Skin of body (tissue), 2 donors: ENCODE measurements around the gene AMIGO2. TPM values are rescaled to one million over a fixed set of nuclear protein-coding genes. Genes with fewer than 3 reads are reported as not detected.
A peak's percentile ranks its signal among the peaks of the same experiment; 100 is the strongest.
"Not testable (repeated sequence)": the region's sequence is repeated elsewhere in the genome, so short reads cannot be mapped to it uniquely, and the experiment has no call there.

Experiments
- DNase-seq: peaks from one replicate; lab custom pipeline; 2025; lab: John Stamatoyannopoulos, UW
- total RNA-seq: library from RNA; depleted of rRNA; stranded (reverse); fragments of >200 nt; gene quantifications from one replicate; pipeline ENCODE4 v1.2.3, GENCODE V29; 2014

The AMIGO2 gene
- total RNA-seq, 1 donor from 2014 or later = 7.8 TPM

DNA sequence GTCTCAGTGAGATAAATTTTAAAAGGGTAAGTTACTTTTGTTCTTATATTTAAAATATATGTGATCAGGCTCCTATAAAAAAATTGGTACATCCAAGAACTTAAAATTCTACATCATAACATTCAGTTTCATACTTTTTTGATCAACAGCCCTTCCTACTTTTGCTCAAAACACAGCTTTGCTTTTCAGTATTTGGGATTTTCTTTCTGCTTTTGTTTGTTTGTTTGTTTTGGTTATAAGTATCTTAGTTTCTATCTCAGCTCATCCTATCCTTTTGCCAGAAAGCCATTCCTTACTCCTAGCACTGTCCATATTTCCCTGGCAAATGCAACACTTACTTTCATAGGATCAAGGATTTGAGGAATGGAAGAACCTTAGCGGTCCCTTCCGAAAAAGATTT is 5.0 kb downstream of the AMIGO2 start:
- no peak for DNase-seq

DNA sequence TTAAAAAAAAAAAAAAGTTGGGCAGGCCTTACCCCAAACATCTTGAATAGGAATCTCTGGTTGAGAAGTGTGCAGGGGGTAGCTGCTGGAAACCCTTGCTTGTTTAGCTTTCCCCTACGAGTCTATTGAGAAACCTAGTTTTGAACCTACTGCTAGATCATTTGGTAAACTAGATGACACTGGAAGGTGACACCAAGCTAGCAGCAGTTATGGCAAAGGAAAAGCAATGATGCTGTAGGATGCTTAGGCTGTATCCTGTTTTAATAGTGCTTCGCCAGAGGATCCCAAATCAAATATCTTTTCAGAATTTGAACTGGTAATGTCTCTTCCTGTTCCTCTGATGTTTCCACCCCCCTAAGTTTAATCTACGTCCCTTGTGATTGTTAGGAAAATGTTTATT is 5.8 kb downstream of the AMIGO2 start:
- no peak for DNase-seq

DNA sequence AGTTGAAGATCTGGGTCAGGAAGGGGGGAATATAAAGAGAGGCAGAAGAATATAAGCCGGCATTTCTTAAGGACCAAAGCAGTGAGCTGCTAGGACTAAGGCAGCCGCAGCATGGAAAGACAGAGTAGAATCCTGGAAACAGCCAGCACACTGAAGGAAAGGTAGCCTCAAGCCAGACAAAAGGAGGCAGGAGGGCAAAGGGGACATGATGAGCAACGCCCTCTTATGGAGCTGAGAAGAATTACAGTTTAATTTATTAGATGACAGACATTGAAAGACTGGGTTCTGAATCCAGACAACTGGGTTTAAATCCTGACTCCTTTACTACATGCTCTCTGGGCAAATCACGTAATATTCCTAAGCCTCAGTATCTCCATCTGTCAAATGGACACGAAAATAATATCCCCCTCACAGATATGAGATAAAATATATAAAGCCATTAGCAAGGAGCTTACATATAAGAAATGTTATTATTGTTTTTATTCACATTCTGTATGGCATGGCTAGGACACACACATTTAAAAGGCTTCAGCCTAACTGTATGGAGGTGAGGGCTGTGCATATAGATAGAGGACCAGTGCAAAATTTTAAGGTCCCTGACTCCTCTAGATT is 8.4 kb downstream of the AMIGO2 start:
- DNase-seq = no peak

DNA sequence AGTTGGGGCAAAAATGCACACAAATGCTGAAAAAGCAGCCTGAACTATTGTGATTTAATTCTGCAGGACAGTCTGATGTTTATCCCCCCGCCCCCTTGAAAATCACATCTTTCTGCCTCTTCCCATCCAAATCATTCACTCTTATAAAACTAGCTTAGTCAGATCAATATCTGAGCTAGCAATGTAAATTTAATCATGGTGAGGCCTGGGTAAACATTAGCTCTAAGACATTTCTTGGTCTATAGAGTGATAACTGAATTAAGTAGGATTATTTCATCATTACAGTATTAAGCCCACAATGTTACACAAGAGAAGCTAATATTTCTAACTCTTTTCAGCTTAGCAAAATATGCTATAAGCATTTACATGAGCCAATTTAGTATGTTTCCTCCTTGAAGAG is 9.4 kb downstream of the AMIGO2 start:
- no peak for DNase-seq

DNA sequence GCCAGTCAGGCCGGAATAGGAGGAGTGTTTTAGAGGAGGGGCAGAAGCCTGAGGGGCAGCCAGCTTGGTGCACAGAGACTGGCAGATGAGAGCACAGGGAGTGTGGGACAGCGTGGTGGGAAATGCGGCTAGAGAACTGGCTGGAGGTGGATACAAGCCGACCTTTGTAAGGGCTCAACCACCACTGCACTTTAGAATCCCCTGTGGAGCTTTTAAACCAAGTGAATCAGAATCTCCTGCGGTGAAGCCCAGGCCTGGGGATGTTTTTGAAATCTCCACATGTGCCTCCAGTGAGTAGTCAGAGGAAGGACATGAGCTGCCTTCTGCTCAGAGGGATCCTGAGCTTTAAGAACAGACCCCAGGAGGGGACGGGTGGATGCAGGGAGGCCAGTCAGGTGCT is 11.2 kb downstream of the AMIGO2 start:
- no peak for DNase-seq

DNA sequence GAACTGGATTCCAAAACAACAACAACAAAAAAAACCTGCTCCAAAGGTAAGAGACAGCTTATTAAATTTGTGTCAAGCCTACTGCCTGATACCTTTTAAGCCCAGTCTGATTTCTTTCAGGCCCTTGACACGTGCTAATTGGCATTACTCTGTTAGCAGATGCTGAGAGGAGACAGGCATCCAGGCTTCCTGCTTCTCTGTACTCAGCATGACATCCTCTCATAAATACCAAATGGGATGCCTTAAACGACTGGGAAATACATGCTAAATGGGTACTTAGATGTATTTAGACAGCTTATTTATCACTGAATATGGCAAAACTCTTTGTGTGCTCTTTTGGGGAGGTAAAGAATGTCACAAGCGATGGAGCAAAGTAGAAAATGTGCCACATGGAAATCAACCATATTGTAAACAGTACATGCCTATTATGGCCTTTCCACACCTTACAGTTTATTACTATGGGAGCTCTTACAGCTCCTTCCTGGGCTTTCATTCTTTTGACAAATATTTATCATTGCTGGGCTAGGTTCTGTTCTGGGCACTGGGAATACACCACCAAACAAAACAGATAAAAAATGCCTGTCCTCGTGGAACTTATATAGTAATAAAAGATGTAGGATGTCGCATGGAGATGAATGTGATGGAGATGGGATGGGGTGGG is 11.9 kb downstream of the AMIGO2 start:
- DNase-seq = no peak

DNA sequence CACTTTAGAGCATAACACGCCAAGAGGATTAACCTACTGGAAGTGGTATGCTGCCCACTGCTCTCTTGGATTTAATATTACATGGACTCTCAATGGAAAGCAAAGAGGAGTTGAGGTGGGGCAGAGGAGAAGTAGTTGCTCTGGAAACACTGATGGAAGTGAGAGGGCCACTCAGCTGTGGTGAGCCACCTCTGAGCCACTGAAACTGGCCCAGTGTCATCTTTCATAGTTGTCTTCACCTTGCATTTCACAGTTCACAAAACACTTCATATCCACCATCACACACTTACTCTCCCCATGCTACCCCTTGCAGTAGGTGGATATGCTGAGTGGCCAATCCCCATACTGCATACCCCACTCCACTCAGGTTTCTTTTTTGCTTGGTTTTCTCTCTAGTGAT is 12.6 kb downstream of the AMIGO2 start:
- no peak for DNase-seq

DNA sequence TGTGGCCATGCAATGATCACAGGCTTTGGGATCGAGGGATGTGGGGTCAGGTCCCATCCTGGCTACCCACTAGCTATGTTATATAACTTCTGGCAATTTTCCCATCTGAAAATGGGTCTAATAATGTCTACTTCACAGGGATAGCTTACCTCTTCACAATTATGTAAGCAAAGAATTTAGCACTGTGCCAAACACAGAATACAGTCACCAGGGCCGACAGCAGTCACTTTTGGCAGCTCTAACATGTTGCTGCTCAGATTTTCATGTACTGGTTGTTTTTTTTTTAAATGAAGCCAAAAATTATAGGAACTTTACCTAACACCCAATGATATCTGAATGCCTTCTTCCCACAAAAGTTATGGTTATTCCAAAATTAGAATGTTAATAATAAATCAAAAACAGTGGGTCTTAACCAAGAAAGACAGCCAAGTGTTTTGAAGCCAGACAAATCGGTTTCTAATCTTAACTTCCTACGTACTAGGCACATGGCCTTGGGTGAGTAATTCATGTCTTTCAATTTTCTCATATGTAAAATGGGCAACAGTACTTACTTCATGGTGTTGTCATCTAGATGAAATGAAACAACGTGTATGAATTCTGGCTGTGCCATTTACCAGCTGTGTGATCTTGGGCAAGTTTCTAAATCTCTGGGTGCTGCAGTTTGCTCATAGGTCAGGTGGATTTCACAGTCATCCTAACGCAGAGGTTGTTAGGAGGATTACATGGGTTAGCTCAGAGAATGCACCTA is 13.3 kb downstream of the AMIGO2 start:
- peak; percentile 34 for DNase-seq

DNA sequence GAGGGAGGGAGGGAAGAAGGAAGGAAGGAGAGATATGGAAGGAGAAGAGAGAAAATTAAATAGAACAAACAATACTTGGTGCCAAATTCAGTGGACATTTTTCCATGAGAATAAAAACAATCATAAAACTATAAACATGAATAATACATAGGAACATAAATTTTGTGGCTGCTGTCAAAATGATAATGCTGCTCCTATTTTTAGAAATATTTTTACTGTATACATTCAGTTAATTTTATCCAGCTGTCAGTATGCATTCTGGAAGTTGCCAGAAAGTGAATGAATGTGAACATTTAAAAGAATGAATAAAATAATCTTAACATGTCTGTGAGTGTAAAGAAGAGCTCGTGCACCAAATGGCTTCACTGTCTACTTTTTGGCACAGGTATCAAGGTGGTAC is 14.2 kb downstream of the AMIGO2 start:
- peak; percentile 62 for DNase-seq

DNA sequence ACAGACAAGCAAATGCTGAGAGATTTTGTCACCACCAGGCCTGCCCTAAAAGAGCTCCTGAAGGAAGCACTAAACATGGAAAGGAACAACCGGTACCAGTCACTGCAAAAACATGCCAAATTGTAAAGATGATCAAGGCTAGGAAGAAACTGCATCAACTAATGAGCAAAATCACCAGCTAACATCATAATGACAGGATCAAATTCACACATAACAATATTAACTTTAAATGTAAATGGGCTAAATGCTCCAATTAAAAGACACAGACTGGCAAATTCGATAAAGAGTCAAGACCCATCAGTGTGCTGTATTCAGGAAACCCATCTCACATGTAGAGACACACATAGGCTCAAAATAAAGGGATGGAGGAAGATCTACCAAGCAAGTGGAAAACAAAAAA is 21.1 kb downstream of the AMIGO2 start:
- DNase-seq = not testable (repeated sequence)

DNA sequence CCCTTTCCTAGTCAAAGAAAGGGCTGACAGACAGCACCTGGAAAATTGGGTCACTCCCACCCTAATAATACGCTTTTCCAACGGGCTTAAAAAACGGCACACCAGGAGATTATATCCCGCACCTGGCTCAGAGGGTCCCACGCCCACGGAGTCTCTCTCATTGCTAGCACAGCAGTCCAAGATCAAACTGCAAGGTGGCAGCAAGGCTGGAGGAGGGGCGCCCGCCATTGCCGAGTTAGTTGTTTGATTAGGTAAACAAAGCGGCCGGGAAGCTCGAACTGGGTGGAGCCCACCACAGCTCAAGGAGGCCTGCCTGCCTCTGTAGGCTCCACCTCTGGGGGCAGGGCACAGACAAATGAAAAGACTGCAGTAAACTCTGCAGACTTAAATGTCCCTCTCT is 22.8 kb downstream of the AMIGO2 start:
- not testable (repeated sequence) for DNase-seq

DNA sequence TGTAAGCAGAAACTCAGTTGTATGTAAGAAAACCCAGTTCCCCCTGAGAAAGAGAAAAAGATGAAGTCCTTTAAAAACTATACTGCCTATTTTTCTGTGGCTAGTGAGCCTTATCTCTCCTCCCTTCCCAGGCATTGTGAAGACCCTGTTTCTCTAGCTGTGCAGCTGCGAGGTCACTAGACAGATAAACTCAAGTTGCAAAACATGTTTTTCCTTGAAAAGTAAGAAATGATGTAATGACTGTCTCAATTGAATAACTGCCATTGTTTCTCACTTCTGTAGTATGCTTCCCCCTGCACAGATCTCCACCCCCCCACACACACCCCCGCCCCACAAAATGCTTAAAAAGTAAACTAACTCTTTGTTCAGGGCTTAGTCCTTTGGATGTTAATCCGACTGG is 23.9 kb downstream of the AMIGO2 start:
- not testable (repeated sequence) for DNase-seq

DNA sequence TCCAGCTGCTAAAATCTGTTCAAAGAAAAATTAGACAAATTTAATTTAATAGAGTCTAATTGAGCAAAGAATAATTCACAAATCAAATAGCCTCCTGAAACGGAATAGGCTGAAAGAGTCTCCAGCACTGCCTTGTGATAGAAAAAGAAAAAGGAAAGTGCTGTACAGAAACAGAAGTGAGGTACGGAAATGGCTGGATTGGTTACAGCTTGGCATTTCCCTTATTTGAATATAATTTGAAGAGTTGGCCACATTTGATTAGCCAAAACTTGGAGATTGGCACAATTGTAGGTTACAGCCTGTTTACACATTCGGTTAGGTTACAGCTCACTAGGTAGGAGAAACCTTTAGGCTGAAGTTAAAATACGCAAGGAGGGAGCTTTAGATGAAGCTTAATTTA is 25.1 kb downstream of the AMIGO2 start:
- no peak for DNase-seq

DNA sequence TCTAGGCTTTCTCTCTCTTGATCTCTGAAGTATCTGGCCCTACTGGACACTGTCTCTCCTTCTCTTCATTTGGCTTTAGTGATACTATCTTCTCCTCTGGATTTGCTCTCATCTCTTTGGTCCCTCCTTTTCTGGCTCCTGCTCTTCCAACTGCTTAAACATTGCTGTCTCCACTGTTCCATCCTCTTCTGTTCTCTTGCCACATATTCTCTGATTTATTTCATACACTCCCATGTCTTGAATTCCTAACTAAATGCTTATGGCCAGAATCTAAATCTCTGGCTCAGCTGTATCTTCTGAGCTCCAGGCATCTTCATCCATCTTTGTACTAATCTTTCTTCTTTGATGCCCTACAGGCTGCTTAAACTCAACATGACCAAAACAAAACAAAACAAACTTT is 25.8 kb downstream of the AMIGO2 start:
- peak; percentile 71 for DNase-seq

DNA sequence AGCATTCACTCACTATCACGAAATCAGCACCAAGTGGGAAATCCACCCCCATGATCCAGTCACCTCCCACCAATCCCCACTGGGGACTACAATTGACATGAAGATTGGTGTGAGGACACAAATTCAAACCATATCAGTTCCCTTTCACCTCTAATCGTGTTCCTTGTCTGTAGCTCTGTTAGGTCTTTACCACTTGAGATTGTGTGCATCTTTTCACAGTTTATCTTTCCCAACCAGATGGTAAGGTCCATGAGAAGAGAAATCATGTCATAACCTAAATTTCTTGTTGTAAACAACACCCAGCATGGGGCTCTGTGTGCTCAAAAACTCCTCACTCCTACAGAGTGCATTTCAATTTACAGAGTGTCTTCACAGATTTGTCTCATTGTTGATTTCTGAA is 27.5 kb downstream of the AMIGO2 start:
- no peak for DNase-seq

DNA sequence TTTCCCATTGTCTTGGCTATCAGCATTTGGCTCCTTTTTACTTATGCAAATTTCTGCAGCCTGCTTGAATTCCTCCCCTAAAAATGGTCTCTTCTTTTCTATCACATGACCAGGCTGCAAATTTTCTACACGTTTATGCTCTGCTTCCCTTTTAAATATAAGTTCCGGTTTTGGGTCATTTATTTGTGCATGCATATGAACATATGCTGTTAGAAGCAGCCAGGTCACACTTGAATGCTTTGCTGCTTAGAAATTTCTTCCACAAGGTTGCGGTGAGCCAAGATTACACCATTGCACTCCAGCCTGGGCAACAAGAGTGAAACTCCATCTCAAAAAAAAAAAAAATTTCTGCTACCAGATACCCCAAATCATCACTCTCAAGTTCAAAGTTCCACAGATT is 28.5 kb downstream of the AMIGO2 start:
- not testable (repeated sequence) for DNase-seq

DNA sequence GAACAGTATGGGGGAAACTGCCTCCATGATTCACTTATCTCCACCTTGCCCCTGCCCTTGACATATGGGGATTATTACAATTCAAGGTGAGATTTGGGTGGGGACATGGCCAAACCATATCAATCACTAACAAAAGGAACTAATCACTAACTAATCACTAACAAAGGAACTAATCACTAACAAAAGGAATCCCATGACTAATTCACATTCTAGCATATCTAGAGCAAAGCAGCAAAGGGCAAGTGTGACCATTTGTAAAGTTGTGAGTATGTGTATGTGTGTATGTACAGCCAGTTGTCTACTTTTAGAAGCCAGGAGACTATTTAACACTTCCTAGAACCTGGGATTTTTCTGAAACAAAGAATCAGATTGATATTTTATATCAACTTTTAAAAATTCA is 31.2 kb downstream of the AMIGO2 start:
- no peak for DNase-seq

DNA sequence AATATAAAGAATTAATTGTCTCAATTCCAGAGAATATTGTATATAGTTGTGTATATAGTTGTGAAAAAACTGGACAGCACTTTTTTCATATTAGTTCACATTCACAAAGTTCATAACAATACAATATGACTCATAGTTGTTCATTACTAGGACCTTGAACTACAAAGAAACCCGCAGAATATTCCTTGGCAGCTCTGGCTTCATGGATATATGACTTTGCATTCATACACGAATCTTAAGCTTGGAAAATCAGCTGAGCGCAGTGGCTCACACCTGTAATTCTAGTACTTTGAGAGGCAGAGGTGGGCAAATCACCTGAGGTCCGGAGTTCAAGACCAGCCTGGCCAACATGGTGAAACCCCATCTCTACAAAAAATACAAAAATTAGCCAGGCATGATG is 38.4 kb downstream of the AMIGO2 start:
- no peak for DNase-seq

DNA sequence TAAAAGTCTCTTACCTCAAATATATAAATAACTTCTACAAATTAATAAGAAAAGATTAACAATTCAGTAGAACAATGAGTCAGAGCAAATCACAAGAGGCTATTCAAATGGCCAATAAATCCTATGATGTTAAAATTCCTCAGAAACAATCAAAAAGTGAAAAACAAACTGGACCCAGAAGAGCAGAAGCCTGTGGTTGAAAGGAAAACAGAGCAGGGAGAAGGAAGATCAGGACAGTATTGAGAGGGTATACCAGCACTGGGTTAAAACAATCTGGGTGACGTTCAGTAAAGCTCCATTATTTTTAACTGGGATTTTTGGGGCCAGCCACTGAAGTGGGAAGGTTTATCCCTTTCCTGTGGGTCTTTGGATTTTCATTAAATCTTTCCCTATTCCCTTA is 40.0 kb downstream of the AMIGO2 start:
- no peak for DNase-seq

DNA sequence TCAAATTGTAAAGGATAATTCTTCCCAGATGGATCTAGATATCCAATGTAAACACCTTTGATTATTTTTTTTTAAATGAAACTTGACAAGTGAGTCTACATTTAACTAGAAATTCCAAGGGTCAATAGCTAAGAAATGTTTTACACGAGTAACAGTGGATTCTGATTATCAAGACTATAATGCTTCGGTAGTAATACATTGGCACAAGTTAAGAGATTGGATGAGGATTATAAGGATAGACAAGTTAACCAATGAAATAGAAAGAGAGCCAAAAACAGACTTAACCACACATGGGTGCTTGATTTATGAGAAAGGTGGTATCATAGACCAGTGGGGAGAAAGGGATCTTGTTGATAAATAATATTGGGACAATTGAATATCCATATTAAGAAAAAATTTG is 40.7 kb downstream of the AMIGO2 start:
- DNase-seq = no peak

DNA sequence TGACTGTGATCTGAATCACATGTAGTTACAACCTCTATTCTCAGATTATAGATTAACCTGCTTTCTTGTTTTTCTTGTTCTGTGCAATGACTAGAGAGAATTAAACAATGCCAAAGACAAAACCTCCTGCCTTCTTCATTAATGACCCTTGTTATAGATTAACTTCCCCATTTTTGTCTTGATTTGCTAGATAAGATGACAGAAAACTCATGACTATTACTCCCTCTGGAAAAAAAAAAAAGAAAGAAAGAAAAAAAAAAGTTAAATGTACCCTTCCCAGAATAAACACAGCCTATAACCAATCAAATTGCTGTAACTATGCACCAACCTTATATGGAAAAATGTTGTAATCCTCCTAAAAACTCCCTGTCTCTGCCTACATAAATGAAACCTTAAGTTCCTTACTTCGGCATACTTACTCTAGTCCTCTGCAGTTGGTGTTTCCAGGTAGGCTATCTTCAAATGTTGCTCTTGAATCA is 41.5 kb downstream of the AMIGO2 start:
- DNase-seq = no peak

DNA sequence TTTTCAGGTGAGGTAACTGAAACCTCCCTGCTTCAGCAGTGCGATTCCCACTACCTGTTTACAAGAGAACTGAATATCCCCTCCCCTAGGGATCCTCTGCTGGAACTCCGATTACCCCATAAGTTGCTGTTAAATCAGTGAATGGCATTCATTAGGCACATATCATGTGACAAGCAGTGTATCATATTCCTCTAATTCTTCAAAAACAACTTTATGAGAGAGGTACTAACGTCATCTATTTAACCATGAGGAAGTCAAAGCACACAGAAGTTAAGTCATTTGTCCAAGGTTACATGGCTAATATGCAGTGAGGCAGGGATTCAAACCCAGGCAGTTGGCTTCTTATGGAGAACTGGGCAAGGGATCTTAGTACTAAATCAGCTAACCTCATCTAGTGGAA is 44.3 kb downstream of the AMIGO2 start:
- no peak for DNase-seq

DNA sequence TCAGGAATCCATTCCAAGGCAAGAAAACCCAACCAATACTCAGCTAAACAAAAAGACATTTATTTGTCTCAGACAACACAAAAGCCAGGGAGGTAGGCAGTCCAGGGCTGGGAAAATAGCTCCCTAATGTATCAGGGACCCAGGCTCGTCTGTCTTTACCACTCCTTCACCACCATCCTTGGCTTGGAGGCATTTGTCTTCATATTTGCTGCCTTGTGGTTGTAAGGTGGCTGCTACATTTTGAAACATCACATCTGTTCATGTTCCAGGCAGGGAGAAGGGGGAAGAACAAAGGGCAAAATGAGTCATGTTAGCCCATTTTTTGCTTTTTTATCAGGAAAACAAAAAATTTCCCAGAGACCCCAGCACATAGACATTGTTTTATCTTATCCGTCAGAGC is 45.1 kb downstream of the AMIGO2 start:
- DNase-seq = no peak
